Tibial artery (tissue), 4 donors: ENCODE results near the gene LRRK2.

ENCODE experiments used
- DNase-seq, 2 donors: peaks; one replicate each; pipeline ENCODE4 v3.0.0-alpha.2; 2019
- H3K27ac ChIP-seq, 2 donors: fragments of 200-600 bp; sonication (generic) in 1 of 2; 1 replicate in 1 of 2; 2 replicates in 1 of 2; pipeline ENCODE4 v1.5.1; 2018 to 2019; ENCODE audit warnings: mild to moderate bottlenecking in 1 of 2
- H3K27me3 ChIP-seq, 2 donors: fragments of 200-600 bp; sonication (generic) in 1 of 2; one replicate each; pipeline versions ENCODE4 v1.5.1 to v1.6.0; 2016 to 2019
- H3K36me3 ChIP-seq, 3 donors: fragments of 200-600 bp; sonication (generic) in 2 of 3; one replicate each; pipeline ENCODE4 v1.5.1; 2016 to 2019; ENCODE audit warnings: mild to moderate bottlenecking in 2 of 3
- H3K4me1 ChIP-seq, 4 donors: fragments of 200-600 bp; sonication (generic) in 2 of 4; 1 replicate in 3 of 4; 2 replicates in 1 of 4; pipeline ENCODE4 v1.5.1; 2016 to 2019
- H3K4me3 ChIP-seq, 2 donors: fragments of 200-600 bp; sonication (generic) in 1 of 2; 1 replicate in 1 of 2; 2 replicates in 1 of 2; pipeline ENCODE4 v1.5.1; 2018 to 2019; ENCODE audit warnings: mild to moderate bottlenecking in 2 of 2
- H3K9me3 ChIP-seq, 3 donors: fragments of 200-600 bp; sonication (generic) in 1 of 3; one replicate each; pipeline ENCODE4 v1.5.1; 2016 to 2019
- CTCF ChIP-seq, 2 experiments: fragments of 200-600 bp in 1 of 2; fragments of 450-650 bp in 1 of 2; IDR thresholded peaks; one replicate each; pipeline ENCODE4 v1.5.1; 2017 to 2019; ENCODE audit warnings: antibody characterized with exemption in 2 of 2, mild to moderate bottlenecking in 1 of 2, moderate library complexity in 1 of 2
- intact Hi-C: fragments of 100-400 bp; cut with DNase I; formaldehyde crosslinking; loops from one replicate; pipeline ENCODE4 v1.15.0; 2023; ENCODE audit warnings: low total_unique reads

The LRRK2 gene

GRCh38 chr12:40215982-40216381 is 8.8 kb upstream of the LRRK2 start:
- DNase-seq = no peak
- H3K9me3 ChIP-seq = no peaks in the 10 kb centered on the region
- intact Hi-C loops = no loop called here
- H3K27me3 ChIP-seq = no peaks in the 10 kb centered on the region
- TF ChIP-seq CTCF (IDR thresholded peaks at IDR 0.05) = no peak
- no peaks in the 10 kb centered on the region for H3K4me1 ChIP-seq
- H3K36me3 ChIP-seq = no peaks in the 10 kb centered on the region
- no peak overlapping the region for H3K4me3 ChIP-seq
- no peak overlapping the region for H3K27ac ChIP-seq

- Histone ChIP-seq H3K36me3 (no peaks in the 10 kb centered on the region), H3K4me3 (no peak overlapping the region), H3K9me3 (no peaks in the 10 kb centered on the region), H3K4me1 (no peaks in the 10 kb centered on the region), H3K27me3 (no peaks in the 10 kb centered on the region), H3K27ac (no peak overlapping the region)
- intact Hi-C loops = no loop called here
- DNase-seq = no peak
- TF ChIP-seq CTCF (IDR thresholded peaks at IDR 0.05) = no peak
Measured at GRCh38 chr12:40216516-40217288, 8.1 kb upstream of the LRRK2 start.

GRCh38 chr12:40219760-40220159 is 5.0 kb upstream of the LRRK2 start:
- no peaks in the 10 kb centered on the region for H3K36me3 ChIP-seq
- TF ChIP-seq CTCF (IDR thresholded peaks at IDR 0.05) = no peak

GRCh38 chr12:40222247-40222646 is 2.5 kb upstream of the LRRK2 start:
- DNase-seq = no peak
- no peak overlapping the region for H3K27ac ChIP-seq
- H3K36me3 ChIP-seq = no peaks in the 10 kb centered on the region
- no peaks in the 10 kb centered on the region for H3K27me3 ChIP-seq
- TF ChIP-seq CTCF (IDR thresholded peaks at IDR 0.05) = no peak
- H3K4me3 ChIP-seq = no peak overlapping the region
- intact Hi-C loops = loop anchor here (10.0 kb wide), 1 partner anchor 67 kb away; no protein-coding TSS in a partner anchor
- H3K4me1 ChIP-seq = peaks cover 0 to 25% (median 0%) of the 10 kb centered on the region in 4 donors
- H3K9me3 ChIP-seq = no peaks in the 10 kb centered on the region

More at GRCh38 chr12:40219760-40220159, 5.0 kb upstream of the LRRK2 start:
- Histone ChIP-seq H3K27ac (no peak overlapping the region), H3K27me3 (no peaks in the 10 kb centered on the region), H3K4me1 (peaks cover 0 to 14% (median 0%) of the 10 kb centered on the region in 4 donors), H3K9me3 (no peaks in the 10 kb centered on the region), H3K4me3 (no peak overlapping the region)
- DNase-seq = no peak
- intact Hi-C loops = loop anchor here (10.0 kb wide), 1 partner anchor 65 kb away; no protein-coding TSS in a partner anchor

- peaks cover 0 to 30% (median 2%) of the 10 kb centered on the region in 4 donors for H3K4me1 ChIP-seq
- peak overlapping the region; percentile 66 to 81 for H3K4me3 ChIP-seq
- no peaks in the 10 kb centered on the region for H3K36me3 ChIP-seq
- no peaks in the 10 kb centered on the region for H3K27me3 ChIP-seq
- no peak for DNase-seq
- TF ChIP-seq CTCF (IDR thresholded peaks at IDR 0.05) = no peak
- intact Hi-C loops = loop anchor here (10.0 kb wide), 1 partner anchor 69 kb away; no protein-coding TSS in a partner anchor
- peak overlapping the region; percentile 96 to 97 for H3K27ac ChIP-seq
- no peaks in the 10 kb centered on the region for H3K9me3 ChIP-seq
Measured at GRCh38 chr12:40223646-40224045, 1.2 kb upstream of the LRRK2 start.
